GM18519 (cell line): ENCODE data around the gene KCNK5.

Source experiments
- ATAC-seq: cut with Tn5 transposase; IDR thresholded peaks from one replicate; pipeline ENCODE4 v1.9.1; 2021; ENCODE audit warnings: mild to moderate bottlenecking, moderate library complexity; ENCODE audit not compliant: unreplicated experiment, low FRiP score

KCNK5 gene, protein sequence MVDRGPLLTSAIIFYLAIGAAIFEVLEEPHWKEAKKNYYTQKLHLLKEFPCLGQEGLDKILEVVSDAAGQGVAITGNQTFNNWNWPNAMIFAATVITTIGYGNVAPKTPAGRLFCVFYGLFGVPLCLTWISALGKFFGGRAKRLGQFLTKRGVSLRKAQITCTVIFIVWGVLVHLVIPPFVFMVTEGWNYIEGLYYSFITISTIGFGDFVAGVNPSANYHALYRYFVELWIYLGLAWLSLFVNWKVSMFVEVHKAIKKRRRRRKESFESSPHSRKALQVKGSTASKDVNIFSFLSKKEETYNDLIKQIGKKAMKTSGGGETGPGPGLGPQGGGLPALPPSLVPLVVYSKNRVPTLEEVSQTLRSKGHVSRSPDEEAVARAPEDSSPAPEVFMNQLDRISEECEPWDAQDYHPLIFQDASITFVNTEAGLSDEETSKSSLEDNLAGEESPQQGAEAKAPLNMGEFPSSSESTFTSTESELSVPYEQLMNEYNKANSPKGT

DNA sequence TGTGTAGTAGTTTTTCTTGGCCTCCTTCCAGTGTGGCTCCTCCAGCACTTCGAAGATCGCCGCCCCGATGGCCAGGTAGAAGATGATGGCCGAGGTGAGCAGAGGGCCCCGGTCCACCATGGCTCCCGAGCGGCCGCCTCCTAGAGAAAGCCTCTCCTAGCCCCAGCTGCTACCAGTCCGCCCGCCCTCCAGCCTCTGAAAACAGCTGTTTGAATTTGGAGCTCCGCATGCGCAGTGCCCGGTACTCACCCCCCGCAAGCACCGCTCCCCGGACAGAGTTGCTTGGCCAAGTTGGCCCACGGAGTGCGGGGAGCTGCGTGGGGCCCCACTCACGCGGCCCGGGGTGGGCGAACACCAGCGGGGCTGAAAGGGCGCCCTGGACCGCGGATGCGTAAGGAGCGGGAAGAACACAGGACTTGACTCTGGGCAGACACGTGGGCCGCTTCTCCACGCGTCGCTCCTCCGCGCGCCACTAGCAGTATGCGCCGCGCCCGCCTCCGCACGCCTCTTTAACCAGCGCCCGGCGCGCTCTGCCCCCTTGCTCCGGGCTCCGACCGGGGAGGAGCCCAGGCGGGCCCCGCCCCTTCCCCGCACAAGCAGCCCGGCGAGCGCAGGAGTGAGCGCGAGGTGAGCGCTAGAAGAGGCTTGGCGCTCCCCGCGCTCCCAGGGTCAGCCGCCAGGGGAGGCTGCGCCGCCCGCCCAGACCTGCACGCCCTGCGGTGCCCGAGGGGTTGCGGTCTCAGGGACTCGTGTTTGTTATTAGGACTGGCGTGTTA, at the start of gene KCNK5:
Gene KCNK5, minus strand, starts transcription at position 484 of the 776 bp plus-strand sequence. Its CDS starts 364 bp downstream, at position 120.
- ATAC-seq: peak; percentile 81

DNA sequence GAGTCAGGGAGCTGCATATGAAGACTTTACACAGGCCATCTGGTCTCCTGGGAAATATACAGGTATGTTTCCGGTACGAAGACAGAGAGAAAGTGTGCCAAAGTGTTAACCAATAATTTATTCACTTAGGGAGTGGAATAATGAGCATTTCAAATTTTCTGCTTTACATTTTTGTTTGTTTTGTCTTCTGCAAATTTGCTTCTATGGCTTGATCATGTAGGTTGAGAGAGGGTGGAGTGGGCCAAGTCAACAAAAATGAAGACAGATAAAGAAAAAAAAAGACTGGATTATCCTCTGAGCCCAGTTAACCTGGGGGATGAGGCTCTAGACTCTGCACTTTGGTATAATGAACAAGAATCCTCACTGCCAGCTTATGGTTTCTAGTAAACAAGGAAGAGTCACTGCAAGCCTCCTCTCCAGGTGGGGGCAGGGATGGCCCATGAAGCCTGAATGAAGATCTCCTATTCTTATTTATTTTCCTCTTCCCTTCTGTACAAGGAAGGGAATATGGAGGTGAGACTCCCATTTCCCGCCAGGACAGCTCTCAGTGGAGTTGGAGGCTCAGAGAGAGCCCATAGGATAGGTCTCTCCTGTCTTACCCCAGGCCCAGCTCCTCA, 47.2 kb upstream of the KCNK5 start:
- no peak for ATAC-seq

DNA sequence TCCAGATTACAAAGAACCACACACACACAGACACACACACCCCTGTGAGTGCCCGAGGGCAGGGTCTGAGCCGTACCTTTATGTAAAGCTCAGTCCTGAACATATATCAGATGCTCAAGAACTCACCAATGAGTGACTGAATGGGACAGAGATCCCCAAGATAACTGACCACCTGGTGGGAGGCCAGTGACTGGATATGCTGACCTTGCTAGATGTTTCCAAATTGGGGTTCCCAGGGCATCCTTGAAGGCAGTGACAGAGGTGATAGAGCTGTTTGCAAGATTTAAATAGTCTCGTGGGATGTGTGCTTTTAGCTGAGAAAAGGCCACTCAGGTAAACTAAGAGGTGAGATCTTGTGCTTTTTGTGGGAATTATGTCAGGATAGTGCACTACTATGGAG, 45.6 kb upstream of the KCNK5 start:
- ATAC-seq: no peak

DNA sequence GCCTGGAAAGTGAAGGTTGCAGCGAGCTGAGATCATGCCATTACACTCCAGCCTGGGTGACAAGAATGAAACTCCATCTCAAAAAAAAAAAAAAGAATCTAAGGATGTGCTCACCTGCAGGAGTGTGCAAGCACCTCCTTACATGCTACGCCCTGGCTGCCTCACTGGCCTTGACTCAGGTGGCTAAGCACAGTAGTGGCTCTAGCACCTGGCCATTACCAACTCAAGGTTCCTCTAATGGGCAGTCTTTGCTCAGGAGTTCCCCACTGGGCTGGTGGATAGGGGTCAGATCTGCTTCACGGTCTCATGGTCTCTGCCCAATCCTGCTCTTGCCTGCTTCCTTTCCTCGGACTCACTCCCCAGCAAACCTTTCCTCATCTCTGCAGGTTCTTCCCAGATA, 45.2 kb upstream of the KCNK5 start:
- ATAC-seq: no peak

DNA sequence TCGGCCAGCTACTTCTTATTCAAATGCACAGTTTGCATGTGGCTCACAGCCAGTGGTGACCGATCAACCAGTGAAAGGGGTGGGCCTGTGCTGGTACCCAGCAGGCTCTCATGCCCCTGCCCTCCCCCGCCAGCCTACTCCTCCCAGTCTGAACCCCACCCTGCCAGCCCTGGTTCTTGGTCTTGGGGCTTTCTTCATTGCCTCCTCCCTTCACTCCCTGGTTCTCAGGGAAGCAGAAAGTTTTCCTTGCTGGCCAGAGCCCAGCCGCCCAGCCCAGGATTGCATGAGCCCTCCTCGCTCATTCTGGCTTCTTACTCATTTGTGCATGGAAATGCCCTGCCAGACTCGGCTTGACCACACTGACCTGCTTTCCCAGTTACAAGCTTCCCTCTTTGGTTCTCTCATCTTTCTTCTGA, 44.1 kb upstream of the KCNK5 start:
- no peak for ATAC-seq

DNA sequence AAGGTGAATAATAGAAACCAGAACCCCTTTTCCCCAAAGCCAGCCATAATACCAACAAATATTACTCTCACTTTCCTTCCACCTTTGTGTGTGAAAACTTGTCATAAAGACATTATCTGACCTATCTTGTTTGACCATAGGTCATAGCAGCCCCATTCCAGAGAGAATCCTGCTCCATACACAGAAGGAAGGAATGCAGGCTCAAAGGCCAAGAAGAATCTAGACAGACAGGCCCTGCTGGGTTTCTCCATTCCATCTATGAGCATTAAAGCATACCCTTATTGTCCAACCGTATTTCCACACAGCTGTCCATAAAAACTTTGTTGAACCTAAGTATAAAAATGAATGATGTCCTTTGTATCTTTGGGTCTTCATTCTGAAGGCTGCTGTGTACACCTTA, 40.7 kb upstream of the KCNK5 start:
- no peak for ATAC-seq

DNA sequence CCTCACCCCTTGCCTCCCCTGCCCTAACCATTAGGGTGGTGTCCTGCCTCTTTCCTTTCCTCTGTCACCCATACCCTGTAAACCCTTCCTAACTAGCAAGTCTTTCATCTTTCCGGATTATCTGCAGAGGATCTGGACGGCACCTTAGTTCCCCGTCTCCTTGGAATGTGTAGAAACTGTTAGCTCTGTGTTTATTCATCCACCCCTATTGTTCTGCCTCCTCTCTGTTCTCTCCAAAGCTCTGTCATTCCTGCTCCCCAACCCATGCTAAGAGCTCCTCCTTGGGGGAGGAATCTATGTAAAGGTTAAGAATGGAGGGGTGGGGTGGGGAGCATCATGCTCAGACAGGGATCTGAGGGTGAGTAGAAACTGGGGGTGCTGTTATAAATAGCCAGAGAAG, 39.4 kb upstream of the KCNK5 start:
- ATAC-seq: no peak

DNA sequence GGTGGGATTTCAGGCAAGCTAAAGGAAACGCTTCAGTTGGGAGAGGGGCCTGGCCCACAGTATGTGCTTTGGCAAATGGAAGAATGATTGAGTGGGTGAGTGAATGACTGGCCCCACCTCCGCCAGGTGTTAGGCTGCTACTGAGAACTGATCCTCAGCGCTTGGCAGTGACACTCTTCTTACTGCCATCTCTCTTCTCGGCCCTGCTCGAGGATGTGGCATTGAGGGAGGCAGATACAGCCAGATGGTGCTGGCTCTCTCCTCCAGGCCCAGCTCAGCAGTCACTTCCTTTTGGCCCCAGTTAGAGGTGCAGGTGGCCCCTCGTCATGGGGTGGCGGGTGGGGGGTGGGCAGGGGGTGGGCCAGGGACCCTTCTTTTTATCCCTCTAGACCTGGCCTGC, 38.9 kb upstream of the KCNK5 start:
- no peak for ATAC-seq

DNA sequence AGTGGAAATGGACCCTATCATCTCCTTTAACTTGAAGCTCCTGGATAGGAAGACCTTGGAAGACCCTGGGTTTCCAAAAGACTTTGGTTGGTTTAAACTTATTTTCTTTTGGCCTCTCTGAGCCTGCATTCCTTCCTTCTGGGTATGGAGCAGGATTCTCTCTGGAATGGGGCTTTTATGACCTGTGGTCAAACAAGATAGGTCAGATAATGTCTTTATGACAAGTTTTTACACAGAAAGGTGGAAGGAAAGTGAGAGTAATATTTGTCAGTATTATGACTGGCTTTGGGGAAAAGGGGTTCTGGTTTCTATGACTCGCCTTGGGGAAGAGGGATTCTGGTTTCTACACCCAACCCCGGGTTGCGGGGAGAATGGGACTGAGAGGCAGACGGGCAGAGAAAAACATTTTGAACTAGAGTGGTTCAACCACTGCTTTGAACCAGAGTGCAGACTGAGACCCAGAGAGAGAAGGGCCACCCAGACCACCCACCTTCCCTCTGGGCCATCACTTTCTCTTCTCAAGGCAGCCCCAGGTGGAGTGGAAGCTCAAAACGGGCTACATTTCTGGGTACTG, 37.6 kb upstream of the KCNK5 start:
- ATAC-seq: no peak

DNA sequence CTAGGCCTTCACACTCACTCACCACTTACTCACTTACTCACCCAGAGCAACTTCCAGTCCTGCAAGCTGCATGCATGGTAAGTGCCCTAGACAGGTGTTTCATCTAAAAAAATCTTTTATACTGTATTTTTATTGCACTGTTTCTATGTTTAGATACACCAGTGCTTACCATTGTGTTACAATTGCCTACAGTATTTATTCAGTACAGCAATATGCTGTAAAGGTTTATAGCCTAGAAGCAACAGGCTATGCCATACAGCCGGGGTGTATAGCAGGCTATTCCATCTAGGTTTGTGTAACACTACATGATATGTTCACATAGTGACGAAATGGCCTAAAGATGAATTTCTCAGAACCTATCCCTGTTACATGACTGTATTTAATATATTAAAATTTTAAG, 37.1 kb upstream of the KCNK5 start:
- ATAC-seq: no peak

DNA sequence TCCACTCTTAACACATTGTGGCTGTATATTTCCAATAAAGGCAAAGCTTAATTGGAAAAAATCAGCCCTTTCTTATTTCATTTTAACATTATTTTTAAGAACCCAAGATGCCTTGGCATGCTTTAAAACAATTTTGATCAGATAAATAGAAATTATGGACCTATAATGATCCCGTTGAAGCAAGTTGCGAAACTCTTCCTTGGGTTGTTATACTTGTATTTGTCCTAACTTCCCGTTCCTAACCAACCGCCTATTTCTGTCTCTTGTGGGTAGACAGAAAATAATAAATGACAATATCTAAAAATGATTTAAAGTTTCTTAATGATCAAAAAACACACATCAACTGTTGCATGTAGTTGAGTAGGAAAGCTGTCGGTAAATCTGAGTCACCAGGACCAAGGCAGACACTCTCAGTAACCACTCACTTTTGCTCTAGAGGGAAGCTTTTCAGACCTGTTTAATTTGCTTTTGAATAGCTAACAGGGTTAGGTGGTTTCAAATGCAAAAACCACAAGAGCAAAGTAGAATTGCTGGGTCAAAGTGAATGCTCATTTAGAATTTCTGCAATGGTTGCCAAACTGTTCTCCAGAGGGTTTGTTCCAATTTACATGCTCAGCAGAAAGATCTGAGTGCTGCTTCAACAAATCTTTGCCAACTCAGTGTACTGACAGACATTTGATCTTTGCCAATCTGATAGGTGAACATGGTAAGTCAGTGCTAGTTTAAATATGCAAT, 34.2 kb upstream of the KCNK5 start:
- no peak for ATAC-seq

DNA sequence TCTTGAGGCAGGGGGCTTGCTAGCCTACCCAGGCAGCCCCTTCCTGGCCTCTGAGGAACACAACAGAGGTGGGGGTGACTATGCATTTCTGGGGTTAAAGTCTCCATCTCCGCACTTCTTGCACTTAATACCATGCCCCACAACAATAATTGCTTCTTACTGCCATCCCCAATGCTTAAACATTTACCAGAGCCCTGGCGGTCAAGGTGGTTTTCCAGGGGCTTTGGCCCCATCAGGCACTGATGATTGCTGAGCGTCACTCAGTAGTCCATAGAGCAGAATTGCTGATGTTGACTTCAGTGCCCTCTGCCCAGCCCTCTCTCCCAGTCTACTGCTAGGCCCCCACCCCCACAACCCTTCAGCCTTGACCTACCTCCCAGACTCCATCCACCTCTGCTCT, 32.5 kb upstream of the KCNK5 start:
- ATAC-seq: no peak

DNA sequence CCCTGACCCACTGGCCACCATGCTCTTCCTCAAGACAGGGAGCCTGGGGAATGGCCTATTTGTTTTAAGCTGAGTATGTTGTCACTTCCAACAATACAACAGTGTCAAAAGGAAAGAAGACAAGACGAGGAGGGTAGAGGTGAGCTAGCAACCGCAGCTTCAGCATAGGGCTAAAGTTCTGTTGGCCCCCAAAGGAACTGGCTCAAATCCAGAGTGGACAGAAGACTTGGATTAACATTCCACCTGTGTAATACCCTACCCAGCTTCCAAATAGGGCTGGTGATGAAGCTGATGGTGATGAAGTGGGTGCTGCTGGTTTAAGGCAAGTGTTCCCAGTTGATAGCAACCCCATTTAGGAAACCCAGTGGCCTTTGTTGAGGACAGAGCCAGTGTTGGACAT, 31.7 kb upstream of the KCNK5 start:
- ATAC-seq: no peak

DNA sequence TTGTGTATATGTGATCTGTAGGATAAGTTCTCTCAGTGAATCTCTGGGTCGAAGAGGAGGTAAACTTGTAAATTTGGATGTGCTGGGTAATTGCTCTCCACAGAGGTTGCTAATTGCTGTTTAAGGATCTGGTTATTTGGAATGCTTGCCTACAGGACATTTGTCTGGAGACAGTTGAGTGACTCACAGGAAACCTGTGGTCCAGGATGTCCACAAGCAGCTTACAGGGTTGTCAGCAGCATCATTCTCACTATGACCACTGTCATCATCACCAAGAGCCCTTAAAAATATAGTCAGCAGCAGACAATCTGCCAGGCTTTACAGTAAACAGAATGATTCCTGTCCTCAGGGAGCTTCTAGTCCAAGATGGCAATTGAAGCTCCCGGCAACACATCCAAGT, 31.2 kb upstream of the KCNK5 start:
- no peak for ATAC-seq

DNA sequence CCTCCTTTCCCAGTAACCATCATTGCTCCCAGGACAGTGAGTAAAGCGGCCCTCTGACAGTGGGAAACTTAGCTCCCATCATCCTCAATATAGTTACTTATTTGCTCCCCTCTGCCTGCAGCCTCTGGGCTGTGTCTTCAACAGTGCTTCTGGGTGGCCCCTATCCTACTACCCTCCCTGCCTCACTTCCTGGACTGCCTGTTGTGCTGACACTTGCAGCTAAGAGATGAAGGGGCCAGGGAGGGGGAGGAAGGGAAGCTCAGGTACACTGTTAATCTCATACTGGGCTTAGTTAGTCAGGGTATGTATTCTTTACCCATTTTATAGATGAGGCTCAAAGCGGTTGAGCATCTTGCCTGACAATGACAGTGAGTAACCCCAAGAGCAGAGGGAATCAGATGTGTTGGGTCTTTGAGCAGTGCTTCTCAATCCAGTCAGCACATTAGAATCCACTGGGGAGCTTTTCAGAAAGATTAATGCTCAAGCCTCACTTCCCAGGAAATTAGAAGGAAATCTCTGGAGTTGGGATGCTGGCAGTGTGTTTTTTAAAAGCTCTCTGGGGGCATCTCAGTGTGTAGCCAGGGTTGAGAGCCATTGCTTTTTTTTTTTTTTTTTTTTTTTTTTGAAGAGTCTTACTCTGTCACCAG, 27.1 kb upstream of the KCNK5 start:
- ATAC-seq: no peak

DNA sequence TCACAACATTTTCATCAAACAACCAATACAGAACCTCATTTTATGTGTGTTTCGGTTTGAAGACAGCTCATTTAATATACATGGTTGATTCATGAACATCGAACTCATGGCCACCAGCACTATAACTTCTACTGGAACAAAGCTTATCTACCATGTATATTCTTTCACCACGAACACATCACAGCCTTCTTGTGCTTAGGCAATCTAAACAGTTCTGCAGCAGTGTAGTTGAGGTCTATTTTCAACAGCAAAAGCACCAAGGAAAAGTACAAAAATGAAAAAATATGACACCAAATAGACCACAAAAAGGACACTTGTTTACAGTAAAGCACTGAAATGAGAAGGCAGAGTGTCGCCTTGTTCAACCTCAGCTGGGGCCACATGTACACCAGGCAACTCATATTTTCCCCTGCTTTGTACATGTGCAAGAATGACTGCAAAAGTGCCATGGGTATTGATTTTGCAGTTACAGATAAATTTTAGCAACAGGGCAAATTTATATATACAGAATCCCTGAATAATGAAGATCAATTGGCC, 25.8 kb upstream of the KCNK5 start:
- no peak for ATAC-seq

DNA sequence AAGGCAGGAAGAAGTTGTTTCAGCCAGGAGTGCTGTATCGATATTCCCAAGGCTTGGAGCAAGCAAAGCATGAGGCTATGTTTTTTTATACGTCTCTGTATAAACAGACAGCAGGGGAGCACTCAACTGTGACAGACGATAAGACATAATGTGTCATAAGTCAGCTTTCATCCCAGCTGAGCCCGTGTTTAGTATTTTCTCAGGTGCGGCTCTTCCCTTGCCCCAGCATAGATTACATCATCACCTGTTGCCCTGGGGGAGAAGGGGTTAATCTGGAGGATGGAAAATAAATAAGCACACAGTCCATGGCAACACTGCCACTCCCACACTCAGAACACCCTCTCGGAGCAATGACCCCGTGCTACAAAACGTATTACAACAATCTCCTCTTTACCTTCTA, 22.1 kb upstream of the KCNK5 start:
- no peak for ATAC-seq

DNA sequence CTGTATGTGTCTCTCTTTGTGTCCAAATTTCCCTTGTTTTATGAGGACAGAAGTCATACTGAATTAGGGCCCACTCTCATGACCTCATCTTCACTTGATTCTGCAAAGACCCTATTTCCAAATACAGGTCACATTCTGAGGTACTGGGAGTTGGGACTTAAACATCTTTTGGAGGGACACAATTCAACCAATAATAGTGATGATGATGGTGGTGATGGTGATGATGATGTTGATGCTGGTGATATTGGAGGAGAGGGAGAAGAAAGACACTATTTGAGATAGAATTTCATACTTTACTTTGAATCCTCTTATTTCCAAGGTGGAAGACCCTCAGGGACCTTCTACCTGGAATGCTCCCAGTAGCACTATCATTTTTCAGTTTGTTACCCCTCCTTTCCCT, 21.2 kb upstream of the KCNK5 start:
- ATAC-seq: no peak

DNA sequence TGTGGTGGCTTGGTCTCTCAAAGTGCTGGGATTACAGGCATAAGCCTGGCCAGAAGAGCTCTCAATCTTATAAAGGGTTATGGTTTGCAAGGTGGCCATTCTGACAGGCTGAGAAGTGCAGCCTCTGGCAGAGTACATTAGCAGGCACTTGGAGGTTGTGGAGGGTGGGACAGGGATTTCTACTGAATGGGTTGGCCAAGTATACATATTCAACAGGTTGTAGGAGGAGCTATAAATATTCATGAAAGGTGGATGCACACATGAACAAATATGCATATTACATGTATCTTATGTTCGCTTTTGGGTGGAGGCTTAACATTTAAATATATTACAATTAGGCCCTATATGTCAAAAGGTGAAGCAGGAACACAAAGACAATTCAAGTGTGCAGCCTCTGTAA, 20.0 kb upstream of the KCNK5 start:
- ATAC-seq: no peak
